ENCODE results near the gene PRDM5.
"Not testable (repeated sequence)": the region's sequence is repeated elsewhere in the genome, so short reads cannot be mapped to it uniquely, and the experiment has no call there.

PRDM5 gene

GRCh38 chr4:120741636-120742035 is 180.9 kb downstream of the PRDM5 start:
- DNase-seq = not testable (repeated sequence)

DNA sequence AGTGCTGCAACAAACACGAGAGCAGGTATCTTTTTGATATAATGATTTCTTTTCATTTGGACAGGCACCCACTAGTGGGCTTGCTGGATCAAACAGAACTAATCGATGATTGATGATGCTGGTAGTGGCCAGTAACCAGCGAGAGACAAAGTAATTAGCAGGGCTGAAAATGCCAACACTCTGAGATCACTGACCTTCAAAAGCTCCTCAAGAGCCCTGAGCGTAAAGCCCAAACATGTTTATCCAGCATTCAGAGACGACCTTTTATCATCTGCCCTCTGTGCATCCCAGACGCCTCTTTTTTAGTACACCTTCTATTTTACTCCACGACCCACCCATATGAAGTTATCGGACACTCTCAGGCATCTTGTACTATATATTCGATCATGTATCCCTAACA is 186.2 kb downstream of the PRDM5 start:
- no peak for DNase-seq

- DNase-seq = no peak
Observed at GRCh38 chr4:120733968-120734367, 188.6 kb downstream of the PRDM5 start.

GRCh38 chr4:120733054-120733453 is 189.5 kb downstream of the PRDM5 start:
- no peak for DNase-seq

DNA sequence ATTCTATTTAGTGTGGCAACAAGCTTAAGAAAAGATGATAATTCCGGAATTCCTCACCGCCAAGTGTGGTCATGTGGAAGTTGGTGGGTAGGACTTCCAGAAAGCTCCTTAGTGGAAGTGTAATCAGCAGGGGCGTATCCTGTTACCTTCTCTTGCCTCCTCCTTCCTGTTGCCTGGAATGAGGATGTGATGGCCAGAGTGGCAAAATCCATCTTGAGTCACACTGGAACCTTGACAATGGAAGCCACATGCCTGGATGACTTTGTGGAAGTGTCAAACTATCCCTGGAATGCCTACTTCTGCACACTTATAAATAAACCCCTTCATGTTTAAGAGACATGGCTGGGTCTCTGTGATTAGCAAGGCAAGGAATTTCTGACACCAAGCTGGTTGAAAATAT is 191.0 kb downstream of the PRDM5 start:
- DNase-seq = no peak

DNA sequence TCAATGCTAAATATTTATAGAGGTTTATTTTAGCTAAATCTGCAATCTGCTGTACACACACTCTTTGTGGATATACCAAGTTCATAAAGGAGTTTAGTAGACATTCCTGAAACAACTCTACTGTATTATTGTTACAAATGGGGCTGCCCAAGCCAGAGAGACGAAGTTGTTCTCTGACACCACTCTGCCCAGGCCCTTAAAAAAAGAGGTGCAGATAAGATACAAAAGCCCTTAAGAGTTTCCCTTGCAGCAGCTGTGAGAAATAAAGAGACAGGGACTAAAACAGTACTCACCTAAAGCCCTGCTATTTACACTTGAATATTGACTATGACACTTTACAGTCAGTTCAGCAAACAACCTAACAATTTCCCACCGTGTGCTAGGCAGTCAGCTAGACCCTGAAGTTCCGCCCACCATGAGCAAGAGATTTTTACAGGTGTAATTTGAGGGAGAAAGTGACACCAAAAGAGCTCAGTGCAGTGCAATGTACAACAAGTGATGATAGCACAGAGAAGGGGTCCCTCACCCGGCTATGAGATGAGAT is 191.7 kb downstream of the PRDM5 start:
- DNase-seq = no peak

- DNase-seq = no peak
Observed at GRCh38 chr4:120728892-120729675, 193.4 kb downstream of the PRDM5 start.

DNA sequence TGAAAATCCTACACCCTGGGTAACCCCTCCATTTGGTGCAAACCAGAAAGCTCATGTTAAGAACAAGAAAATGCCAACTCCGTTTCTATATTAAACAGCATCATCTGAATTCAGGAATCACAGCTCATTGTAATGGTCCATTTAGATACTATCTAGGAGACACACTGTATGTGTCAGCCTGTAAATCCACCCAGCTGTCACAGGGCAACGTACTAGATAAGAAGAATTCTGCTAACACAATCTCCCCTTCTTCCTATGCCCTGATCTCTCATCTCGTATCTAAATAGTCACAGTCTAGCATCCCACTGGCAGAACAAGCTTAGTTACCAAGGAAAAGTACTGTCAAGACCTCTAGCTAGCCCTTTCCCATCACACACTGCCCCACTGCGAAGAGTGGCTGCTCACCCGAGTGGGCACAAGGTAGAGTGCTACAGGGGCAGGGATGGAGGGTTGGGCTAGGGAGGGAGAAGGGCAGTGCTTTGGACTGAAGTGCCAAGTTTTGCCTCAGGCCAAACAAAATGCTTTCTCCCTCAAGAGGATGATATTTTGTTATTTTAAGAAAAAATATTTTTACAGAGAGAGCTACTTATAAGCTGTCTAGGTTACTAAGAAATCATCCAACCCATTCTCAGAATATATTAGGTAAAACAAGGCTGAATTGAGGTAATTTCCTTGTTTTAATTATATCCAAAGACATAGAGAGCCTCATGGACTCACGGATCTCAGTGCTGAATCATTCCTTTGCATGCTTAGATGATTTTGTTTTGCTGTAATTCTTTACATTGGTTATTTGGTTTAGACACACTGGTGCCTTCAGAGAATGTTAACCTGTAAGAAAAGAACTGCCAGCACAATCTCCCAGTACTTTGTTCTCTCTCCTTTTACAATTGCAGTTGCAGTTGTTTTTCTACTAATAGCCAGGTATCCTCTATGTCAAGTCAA is 196.6 kb downstream of the PRDM5 start:
- DNase-seq = no peak

DNA sequence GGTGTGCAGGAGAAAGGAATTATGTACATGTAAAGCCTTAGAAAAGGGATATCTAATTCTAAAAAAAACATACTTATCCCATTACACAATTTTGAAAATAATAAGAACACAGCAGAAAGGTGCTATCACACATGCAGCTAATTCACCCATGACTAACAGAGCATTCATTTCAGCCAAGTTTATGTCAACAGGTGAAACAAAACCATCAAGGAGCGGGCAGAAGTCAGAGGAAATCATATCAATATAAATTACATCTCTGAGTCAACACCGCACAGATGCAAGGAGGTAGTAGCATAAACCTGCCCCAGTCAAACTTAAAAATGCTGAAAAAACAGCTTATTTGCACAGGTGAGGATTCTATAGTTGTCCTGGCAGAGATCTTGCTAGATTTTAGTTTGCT is 197.9 kb downstream of the PRDM5 start:
- DNase-seq = no peak

DNA sequence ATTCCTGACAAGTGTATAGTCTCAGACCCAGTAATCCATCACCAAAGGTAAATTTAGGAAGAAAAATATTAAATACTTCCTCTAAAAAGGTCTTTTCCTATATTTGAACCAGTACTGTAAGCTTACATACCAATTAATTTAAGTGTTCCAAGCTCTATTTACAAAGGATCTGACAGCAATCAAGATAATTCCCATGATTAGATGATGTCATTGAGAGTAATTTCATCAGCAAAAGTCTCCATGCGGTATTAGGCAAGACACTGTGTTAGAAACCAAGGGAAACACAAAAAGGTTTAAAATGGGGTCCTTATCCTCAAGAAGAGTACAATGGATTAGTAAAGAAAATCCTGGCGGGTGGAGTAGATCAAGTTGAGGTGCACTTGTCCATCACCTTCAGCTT is 198.5 kb downstream of the PRDM5 start:
- no peak for DNase-seq

DNA sequence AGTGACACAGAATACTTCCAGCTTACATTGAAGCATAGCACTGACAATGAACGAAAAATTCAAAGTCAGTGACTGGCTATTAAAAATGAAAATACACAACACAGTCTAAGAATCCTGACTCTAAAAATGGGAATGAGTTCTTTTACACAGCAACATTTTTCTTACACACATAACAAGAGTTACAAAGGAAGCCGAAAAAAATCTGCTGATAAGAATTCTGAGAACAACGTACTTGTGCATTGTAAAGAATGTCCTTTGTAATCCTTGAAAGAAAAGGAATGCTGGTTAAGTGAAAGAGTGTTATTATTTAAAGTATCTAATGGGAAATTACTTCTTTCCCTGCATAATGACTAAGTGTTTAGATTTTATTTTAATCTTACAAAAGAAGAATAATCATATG is 199.4 kb downstream of the PRDM5 start:
- no peak for DNase-seq

- no peak for DNase-seq
Observed at GRCh38 chr4:120722655-120723054, 199.9 kb downstream of the PRDM5 start.

- DNase-seq = no peak
Observed at GRCh38 chr4:120720354-120720934, 202.1 kb downstream of the PRDM5 start.

- DNase-seq = no peak
Observed at GRCh38 chr4:120718979-120719566, 203.5 kb downstream of the PRDM5 start.

- DNase-seq = no peak
Observed at GRCh38 chr4:120716346-120716745, 206.2 kb downstream of the PRDM5 start.

GRCh38 chr4:120714417-120715010 is 208.0 kb downstream of the PRDM5 start:
- no peak for DNase-seq

DNA sequence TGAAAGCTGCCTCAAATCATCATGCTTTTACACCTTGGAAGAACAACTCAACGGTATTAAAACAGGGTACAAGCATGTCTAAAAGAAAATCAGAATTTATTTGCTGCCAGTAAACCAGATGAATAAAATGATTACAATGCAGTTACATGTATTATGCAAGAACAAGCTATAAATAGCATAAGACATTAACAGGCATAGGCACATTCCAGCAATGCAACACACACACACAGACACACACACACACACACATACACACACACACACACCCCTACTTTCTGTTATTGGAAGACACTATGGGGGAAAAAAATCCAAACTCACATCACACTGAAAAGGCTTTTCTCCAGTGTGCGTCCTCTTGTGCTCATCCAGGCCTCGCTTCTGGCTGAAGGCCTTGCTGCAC is 212.5 kb downstream of the PRDM5 start:
- DNase-seq = no peak

DNA sequence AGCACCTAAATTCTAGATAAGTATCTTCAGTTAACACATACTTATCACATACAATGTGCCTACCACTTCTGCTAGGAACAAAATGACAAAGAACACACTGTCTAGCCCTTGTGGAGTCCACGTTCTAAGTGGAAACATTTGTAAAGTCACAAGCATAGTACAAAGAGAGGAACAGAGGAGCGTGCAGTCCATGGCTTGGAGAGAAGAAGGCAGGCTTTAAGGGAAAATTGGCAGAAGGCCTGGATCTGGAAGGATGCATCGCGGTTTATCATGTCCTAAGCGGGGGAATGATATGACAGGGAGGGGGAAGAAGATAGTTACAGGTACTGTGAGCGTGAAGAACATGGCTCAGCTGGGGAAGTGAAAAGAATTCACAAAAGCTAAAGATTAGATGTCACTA is 218.0 kb downstream of the PRDM5 start:
- DNase-seq = no peak

GRCh38 chr4:120703908-120704307 is 218.6 kb downstream of the PRDM5 start:
- DNase-seq = no peak

GRCh38 chr4:120699354-120699753 is 223.2 kb downstream of the PRDM5 start:
- DNase-seq = no peak

- DNase-seq = no peak
Observed at GRCh38 chr4:120694973-120695372, 227.6 kb downstream of the PRDM5 start.

DNA sequence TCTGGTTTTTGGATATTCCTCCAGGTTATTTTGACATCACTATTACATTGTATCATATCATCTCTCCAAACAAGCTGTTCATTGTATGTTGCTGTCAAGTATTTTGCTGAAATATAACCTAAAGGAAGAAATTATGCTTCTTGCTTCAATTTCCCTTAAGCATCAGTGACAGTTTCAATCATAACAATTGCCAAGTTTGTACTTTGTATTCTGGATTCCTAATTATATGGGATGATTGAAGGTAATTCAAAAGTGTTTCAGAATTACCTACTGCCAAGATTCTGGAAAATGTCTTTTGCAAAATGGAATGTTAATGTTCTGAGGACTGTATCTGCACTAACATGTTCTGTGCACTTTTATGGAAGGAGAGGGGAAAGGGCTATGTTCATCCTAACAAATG is 228.7 kb downstream of the PRDM5 start:
- no peak for DNase-seq

- DNase-seq = no peak
Observed at GRCh38 chr4:120692964-120693363, 229.6 kb downstream of the PRDM5 start.

Data from stimulated activated CD4-positive, alpha-beta T cell treated with anti-CD3 and anti-CD28 coated beads, Interleukin-4, amount 100 ng/mL, for 1 hour (primary cell).